Measurements from ENCODE around the gene GPR4. TPM values are rescaled to one million over a fixed set of nuclear protein-coding genes. Genes with fewer than 3 reads are reported as not detected.
"Not testable (repeated sequence)": the region's sequence is repeated elsewhere in the genome, so short reads cannot be mapped to it uniquely, and the experiment has no call there.

The GPR4 gene
- total RNA-seq, 1 experiment from 2014 or later, result 0.23 TPM

DNA sequence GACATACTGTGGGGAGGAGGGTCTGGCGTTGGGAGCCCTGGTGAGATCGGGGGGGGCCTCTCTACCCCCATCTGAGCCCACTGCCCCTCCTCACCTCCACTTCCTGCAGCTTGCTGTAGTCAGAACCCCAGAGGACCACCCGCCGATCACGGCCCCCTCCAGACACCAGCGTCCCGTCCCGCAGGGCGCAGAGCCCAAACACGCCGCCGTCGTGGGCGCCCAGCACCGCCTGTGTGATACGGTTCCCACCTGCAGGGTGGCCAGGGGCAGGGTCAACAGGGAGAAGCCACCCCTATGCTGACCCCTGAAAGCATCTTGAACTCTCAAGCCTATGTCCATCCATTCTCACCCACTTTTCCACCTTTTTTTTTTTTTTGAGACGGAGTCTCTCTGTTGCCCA is 19.4 kb upstream of the GPR4 start:
- Histone ChIP-seq H3K4me1 (ENCODE audit: control insufficient read depth, insufficient read depth, low read length) (no peaks in the 10 kb centered on the region), H3K27me3 (ENCODE audit: control insufficient read depth, insufficient read depth, low read length) (no peaks in the 10 kb centered on the region), H3K4me3 (ENCODE audit: low read depth in 2 of 2, low read length in 2 of 2) (no peak overlapping the region), H3K36me3 (ENCODE audit: control insufficient read depth, insufficient read depth, low read length) (no peaks in the 10 kb centered on the region), H3K27ac (ENCODE audit: low read length) (no peak overlapping the region), H3K9me3 (ENCODE audit: control insufficient read depth, insufficient read depth, low read depth, low read length) (no peaks in the 10 kb centered on the region)
- ATAC-seq (no peak), DNase-seq (ENCODE audit: low read depth, low spot score) (no peak)
- in situ Hi-C loops (cut with HindIII; ENCODE audit: low pct_unique_long_range_greater_than_20kb, low sequenced_read_pairs) (no loop called here), intact Hi-C loops (cut with micrococcal nuclease; ENCODE audit: unreplicated experiment) (no loop called here)
- BruUV-seq (replicated peaks), result no TSS peak
- ChIA-PET CTCF (no interaction called here), POLR2A (no interaction called here)
- no peak for TF ChIP-seq SIN3A (IDR thresholded peaks at IDR 0.05; ENCODE audit: borderline replicate concordance, insufficient read depth, low read depth, low read length)
- TF ChIP-seq, protein P1, sequence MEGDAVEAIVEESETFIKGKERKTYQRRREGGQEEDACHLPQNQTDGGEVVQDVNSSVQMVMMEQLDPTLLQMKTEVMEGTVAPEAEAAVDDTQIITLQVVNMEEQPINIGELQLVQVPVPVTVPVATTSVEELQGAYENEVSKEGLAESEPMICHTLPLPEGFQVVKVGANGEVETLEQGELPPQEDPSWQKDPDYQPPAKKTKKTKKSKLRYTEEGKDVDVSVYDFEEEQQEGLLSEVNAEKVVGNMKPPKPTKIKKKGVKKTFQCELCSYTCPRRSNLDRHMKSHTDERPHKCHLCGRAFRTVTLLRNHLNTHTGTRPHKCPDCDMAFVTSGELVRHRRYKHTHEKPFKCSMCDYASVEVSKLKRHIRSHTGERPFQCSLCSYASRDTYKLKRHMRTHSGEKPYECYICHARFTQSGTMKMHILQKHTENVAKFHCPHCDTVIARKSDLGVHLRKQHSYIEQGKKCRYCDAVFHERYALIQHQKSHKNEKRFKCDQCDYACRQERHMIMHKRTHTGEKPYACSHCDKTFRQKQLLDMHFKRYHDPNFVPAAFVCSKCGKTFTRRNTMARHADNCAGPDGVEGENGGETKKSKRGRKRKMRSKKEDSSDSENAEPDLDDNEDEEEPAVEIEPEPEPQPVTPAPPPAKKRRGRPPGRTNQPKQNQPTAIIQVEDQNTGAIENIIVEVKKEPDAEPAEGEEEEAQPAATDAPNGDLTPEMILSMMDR (IDR thresholded peaks at IDR 0.05), result no peak
- no peak for TF ChIP-seq TCF7L2 (IDR thresholded peaks at IDR 0.05; ENCODE audit: low read depth, low read length)
- TF ChIP-seq, protein P2, sequence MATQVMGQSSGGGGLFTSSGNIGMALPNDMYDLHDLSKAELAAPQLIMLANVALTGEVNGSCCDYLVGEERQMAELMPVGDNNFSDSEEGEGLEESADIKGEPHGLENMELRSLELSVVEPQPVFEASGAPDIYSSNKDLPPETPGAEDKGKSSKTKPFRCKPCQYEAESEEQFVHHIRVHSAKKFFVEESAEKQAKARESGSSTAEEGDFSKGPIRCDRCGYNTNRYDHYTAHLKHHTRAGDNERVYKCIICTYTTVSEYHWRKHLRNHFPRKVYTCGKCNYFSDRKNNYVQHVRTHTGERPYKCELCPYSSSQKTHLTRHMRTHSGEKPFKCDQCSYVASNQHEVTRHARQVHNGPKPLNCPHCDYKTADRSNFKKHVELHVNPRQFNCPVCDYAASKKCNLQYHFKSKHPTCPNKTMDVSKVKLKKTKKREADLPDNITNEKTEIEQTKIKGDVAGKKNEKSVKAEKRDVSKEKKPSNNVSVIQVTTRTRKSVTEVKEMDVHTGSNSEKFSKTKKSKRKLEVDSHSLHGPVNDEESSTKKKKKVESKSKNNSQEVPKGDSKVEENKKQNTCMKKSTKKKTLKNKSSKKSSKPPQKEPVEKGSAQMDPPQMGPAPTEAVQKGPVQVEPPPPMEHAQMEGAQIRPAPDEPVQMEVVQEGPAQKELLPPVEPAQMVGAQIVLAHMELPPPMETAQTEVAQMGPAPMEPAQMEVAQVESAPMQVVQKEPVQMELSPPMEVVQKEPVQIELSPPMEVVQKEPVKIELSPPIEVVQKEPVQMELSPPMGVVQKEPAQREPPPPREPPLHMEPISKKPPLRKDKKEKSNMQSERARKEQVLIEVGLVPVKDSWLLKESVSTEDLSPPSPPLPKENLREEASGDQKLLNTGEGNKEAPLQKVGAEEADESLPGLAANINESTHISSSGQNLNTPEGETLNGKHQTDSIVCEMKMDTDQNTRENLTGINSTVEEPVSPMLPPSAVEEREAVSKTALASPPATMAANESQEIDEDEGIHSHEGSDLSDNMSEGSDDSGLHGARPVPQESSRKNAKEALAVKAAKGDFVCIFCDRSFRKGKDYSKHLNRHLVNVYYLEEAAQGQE (IDR thresholded peaks at IDR 0.05; ENCODE audit: insufficient read depth in 1 of 2, low read depth in 2 of 2, low read length in 1 of 2), result no peak
- TF ChIP-seq POLR2AphosphoS5 (IDR thresholded peaks at IDR 0.05; ENCODE audit: low read depth, low read length), result no peak

DNA sequence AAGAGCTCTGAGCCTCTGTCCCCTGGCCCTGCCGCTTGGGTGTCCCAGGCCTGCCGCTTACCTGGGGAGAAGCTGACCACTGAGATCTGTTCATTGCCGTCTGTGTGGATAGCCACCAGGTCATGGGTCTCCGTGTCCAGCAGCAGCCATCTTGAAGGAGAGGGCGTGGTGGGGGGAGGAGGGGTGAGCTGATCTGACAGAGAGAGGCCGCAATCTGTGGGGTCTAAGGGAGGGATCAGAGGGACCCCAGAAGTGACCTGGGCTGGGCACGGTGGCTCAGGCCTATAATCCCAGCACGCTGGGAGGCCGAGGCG is 14.6 kb upstream of the GPR4 start:
- peaks cover 5% of the 10 kb centered on the region; the same call in 1 of the 2 replicates for H3K4me1 ChIP-seq (ENCODE audit: control insufficient read depth, insufficient read depth, low read length)
- ChIA-PET CTCF (interaction anchor here (0.8 kb wide), 1 partner anchor 26 kb away, joined by 3 read pairs; no protein-coding TSS in a partner anchor), POLR2A (interaction anchor here (0.5 to 0.6 kb wide), 2 partner anchors 13 to 64 kb away, joined by 6 read pairs; no protein-coding TSS in a partner anchor)
- BruUV-seq (replicated peaks), result no TSS peak
- TF ChIP-seq SIN3A (IDR thresholded peaks at IDR 0.05; ENCODE audit: borderline replicate concordance, insufficient read depth, low read depth, low read length), result no peak
- DNase-seq (ENCODE audit: low read depth, low spot score), result no peak
- no peak overlapping the region for H3K27ac ChIP-seq (ENCODE audit: low read length)
- no peak for ATAC-seq
- H3K9me3 ChIP-seq (ENCODE audit: control insufficient read depth, insufficient read depth, low read depth, low read length), result no peaks in the 10 kb centered on the region
- H3K27me3 ChIP-seq (ENCODE audit: control insufficient read depth, insufficient read depth, low read length), result no peaks in the 10 kb centered on the region
- in situ Hi-C loops (cut with HindIII; ENCODE audit: low pct_unique_long_range_greater_than_20kb, low sequenced_read_pairs), result no loop called here
- H3K36me3 ChIP-seq (ENCODE audit: control insufficient read depth, insufficient read depth, low read length), result no peaks in the 10 kb centered on the region
- intact Hi-C loops (cut with micrococcal nuclease; ENCODE audit: unreplicated experiment), result no loop called here
- no peak overlapping the region for H3K4me3 ChIP-seq (ENCODE audit: low read depth in 2 of 2, low read length in 2 of 2)

DNA sequence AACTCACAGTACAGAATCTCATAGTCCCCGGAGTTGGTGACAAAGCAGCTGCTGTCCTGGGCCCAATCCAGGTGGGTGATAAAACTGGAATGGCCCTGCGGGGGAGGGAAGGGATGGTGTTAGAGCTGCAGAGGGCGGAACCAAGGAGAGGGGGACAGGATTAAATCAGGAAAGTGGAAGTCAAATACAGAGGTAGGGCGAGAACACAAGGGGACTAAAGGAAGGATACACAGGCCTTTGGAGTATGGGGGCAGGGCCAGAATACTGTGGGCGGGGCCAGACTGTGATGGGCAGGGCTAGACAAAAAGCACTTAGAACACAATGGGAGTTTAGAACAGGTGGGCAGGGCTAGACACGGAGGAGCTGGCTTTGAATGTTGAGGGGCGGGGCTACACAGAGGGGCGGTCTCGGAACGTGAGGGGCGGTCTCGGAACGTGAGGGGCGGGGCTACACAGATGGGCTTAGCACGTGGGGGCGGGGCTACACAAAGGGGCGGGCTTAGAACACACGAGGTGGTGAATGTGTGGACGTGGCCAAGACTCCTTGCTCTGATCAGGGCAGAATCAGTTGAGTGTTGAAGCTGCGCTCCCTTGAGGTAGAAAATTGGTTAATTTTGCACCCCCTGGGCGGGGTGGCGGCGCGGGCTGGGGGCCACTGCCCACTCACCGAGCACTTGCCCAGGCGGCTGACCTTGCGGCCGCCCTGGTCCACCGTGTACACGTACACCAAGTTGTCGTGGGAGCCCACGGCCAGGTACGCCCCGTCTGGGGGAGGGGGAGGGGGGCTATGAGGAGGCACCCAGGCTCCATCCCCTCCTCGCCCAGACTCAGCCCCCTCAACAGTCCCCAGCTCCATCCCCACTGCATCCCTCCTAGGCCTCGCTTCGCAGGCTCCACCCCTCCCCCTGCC is 14.0 kb upstream of the GPR4 start:
- TF ChIP-seq, protein P2 (IDR thresholded peaks at IDR 0.05; ENCODE audit: insufficient read depth in 1 of 2, low read depth in 2 of 2, low read length in 1 of 2), result no peak
- TF ChIP-seq TCF7L2 (IDR thresholded peaks at IDR 0.05; ENCODE audit: low read depth, low read length), result no peak
- no peak for TF ChIP-seq POLR2AphosphoS5 (IDR thresholded peaks at IDR 0.05; ENCODE audit: low read depth, low read length)
- Histone ChIP-seq H3K4me3 (ENCODE audit: low read depth in 2 of 2, low read length in 2 of 2) (no peak overlapping the region), H3K27ac (ENCODE audit: low read length) (no peak overlapping the region), H3K36me3 (ENCODE audit: control insufficient read depth, insufficient read depth, low read length) (no peaks in the 10 kb centered on the region), H3K9me3 (ENCODE audit: control insufficient read depth, insufficient read depth, low read depth, low read length) (no peaks in the 10 kb centered on the region), H3K27me3 (ENCODE audit: control insufficient read depth, insufficient read depth, low read length) (no peaks in the 10 kb centered on the region), H3K4me1 (ENCODE audit: control insufficient read depth, insufficient read depth, low read length) (peaks cover 5% of the 10 kb centered on the region; the same call in 1 of the 2 replicates)
- no TSS peak for BruUV-seq (replicated peaks)
- intact Hi-C loops (cut with micrococcal nuclease; ENCODE audit: unreplicated experiment), result no loop called here
- POLR2A ChIA-PET, result interaction anchor here (0.5 to 0.6 kb wide), 4 partner anchors 12 to 65 kb away, joined by 3 to 8 read pairs (median 6); no protein-coding TSS in a partner anchor
- CTCF ChIA-PET, result interaction anchor here (0.6 to 0.8 kb wide), 3 partner anchors 18 to 118 kb away, joined by 3 to 7 read pairs (median 4); no protein-coding TSS in a partner anchor
- DNase-seq (ENCODE audit: low read depth, low spot score) (no peak), ATAC-seq (peak; percentile 82)
- in situ Hi-C loops (cut with HindIII; ENCODE audit: low pct_unique_long_range_greater_than_20kb, low sequenced_read_pairs), result no loop called here

DNA sequence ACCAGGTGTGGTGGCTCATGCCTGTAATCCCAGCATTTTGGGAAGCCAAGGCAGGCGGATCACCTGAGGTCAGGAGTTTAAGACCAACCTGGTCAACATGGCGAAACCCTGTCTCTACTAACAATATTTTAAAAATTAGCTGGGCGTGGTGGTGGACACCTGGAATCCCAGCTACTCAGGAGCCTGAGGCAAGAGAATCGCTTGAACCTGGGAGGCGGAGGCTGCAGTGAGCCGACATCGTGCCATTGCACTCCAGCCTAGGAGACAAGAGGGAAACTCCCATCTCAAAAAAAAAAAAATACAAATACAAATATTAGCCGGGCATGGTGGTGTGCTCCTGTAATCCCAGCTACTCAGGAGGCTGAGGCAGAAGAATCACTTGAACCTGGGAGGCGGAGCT is 13.0 kb upstream of the GPR4 start:
- H3K36me3 ChIP-seq (ENCODE audit: control insufficient read depth, insufficient read depth, low read length); H3K9me3 ChIP-seq (ENCODE audit: control insufficient read depth, insufficient read depth, low read depth, low read length); in situ Hi-C loops (cut with HindIII; ENCODE audit: low pct_unique_long_range_greater_than_20kb, low sequenced_read_pairs); CTCF ChIA-PET; POLR2A ChIA-PET; H3K4me3 ChIP-seq (ENCODE audit: low read depth in 2 of 2, low read length in 2 of 2); H3K4me1 ChIP-seq (ENCODE audit: control insufficient read depth, insufficient read depth, low read length); ATAC-seq; H3K27ac ChIP-seq (ENCODE audit: low read length); H3K27me3 ChIP-seq (ENCODE audit: control insufficient read depth, insufficient read depth, low read length); BruUV-seq (replicated peaks); DNase-seq (ENCODE audit: low read depth, low spot score); intact Hi-C loops (cut with micrococcal nuclease; ENCODE audit: unreplicated experiment): not testable (repeated sequence)
